B cell (primary cell): Measurements from ENCODE around the gene SEPTIN1.

Experiments used
- CTCF ChIP-seq: fragments of 200-600 bp; IDR thresholded peaks from one replicate; pipeline ENCODE4 v1.8.0; 2022; ENCODE audit warnings: antibody characterized with exemption, mild to moderate bottlenecking
- EZH2 ChIP-seq: IDR thresholded peaks from 2 replicates; pipeline ENCODE4 v1.6.1; 2012; ENCODE audit warnings: borderline replicate concordance, low read depth, mild to moderate bottlenecking, moderate library complexity, low read length; ENCODE audit not compliant: insufficient read depth, poor library complexity, severe bottlenecking

- TF ChIP-seq CTCF (no peak), EZH2 (no peak)
Observed at GRCh38 chr16:30377812-30378235, 4.5 kb downstream of the SEPTIN1 start.
